HG02759 (cell line): ENCODE data around the gene BORCS5.
A peak's percentile ranks its signal among the peaks of the same experiment; 100 is the strongest.
"Not testable (repeated sequence)": the region's sequence is repeated elsewhere in the genome, so short reads cannot be mapped to it uniquely, and the experiment has no call there.

Experiments used
- ATAC-seq: cut with Tn5 transposase; IDR thresholded peaks from one replicate; pipeline ENCODE4 v1.9.1; 2021; ENCODE audit warnings: mild to moderate bottlenecking, moderate library complexity; ENCODE audit not compliant: unreplicated experiment

Gene BORCS5

GRCh38 chr12:12481631-12482030 is 124.8 kb downstream of the BORCS5 start:
- ATAC-seq: no peak

- ATAC-seq: no peak
Observed at GRCh38 chr12:12482150-12482761, 125.4 kb downstream of the BORCS5 start.

DNA sequence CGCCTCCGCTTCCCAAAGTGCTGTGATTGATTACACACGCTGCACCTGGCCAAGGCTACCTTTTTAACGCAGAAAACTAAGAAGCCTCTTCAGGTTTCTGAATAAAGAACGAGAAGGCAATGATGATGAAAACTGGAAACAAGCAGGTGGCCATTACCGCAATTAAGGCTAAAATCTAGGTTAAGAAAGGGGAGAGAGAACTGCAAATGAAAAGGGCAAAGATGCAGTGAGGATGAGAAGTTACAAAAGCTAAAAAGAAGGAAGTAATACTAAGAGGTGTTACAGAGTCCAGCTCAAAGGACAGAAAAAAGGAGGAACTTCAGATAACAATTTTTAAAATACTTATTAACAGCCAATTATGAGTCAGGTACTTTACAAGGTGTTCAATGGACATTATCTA is 126.1 kb downstream of the BORCS5 start:
- no peak for ATAC-seq

GRCh38 chr12:12483438-12483837 is 126.6 kb downstream of the BORCS5 start:
- ATAC-seq: no peak

GRCh38 chr12:12486661-12487240 is 129.9 kb downstream of the BORCS5 start:
- peak; percentile 89 for ATAC-seq

DNA sequence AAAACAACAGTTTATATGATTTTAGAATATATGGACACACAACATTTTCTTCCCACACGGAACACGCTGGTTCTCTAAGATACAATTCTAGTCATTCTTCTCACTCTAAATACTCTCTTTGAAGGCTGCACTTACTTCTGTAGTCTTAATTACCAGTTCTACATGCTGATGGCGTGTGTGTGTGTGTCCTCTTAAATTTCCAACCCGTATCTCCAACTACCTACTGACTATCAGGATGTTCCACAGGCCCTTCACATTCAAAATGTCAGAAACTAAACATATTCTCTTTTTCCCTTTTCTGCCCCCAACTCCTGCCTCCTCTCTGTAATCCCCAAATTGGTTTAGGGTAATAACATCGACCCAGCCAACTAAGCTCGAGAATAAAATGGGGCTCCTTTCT is 130.6 kb downstream of the BORCS5 start:
- ATAC-seq: no peak

DNA sequence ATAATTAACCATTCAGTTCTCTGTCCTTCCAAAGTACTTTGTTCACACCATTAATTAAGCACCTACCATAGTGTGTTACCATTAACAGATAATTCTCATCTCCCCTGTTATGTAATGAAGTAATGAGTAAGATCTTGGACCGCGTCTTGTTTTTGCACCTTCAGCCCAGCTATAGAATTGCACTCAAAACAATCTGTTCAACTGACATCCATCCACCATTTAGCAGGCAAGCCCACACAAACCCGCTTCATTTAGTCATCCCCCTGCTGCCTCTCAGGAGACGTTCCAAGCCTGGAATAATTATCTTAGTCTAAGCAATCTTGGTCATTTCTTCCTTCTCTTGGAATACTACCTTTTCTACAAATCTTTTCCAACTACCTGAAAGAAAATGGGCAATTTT is 131.4 kb downstream of the BORCS5 start:
- ATAC-seq: no peak

- no peak for ATAC-seq
Observed at GRCh38 chr12:12488823-12489550, 132.1 kb downstream of the BORCS5 start.

- no peak for ATAC-seq
Observed at GRCh38 chr12:12491606-12492005, 134.7 kb downstream of the BORCS5 start.

- no peak for ATAC-seq
Observed at GRCh38 chr12:12492547-12492946, 135.7 kb downstream of the BORCS5 start.

GRCh38 chr12:12495536-12495935 is 138.7 kb downstream of the BORCS5 start:
- no peak for ATAC-seq

DNA sequence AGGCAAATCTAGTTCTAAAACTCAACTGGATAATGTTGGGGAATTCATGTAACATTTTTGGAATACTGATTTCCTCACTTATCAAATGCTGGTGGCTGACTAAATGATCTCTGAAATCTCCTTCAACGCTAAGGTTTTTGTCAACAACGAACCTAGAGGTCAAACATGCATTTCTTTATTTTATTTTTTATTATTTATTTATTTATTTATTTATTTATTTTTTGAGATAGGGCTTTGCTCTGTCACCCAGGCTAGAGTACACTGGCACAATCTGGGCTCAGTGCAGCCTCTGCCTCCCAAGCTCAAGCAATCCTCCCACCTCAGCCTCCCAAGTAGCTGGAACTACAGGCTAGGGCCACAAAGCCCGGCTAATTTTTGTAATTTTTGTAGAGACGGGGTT is 141.3 kb downstream of the BORCS5 start:
- no peak for ATAC-seq

DNA sequence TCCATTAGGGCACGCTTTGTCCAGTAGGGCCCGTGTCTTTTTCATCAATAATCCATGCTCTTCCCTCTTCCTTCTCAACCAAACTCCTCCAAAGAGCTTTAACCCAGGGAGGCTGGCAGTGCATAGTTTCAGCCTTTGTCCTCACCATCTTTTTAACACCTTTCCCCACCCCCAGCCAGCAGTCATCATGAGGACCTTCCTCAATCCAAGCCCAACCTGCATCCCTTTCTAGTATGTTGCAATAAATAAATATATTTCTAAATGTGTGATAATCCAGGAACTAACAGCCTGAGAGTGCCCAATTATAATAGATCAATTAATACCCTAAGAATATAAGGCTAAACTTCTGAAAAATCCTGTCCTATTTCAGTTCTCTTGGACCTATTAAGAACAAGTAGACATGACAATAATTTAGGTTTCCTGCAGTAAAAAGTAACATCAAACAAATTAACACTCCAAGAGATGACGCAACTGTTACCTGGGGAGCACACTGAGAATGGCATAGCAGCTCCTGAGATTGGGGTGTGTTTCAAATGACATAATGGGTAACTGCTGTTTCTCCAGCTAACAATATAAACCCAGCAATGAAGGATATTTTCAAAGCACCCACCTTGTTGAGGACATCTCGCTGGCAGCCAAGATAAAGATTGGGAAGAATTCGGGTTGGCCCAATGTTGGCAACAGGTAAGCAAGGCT is 143.2 kb downstream of the BORCS5 start:
- ATAC-seq: no peak

DNA sequence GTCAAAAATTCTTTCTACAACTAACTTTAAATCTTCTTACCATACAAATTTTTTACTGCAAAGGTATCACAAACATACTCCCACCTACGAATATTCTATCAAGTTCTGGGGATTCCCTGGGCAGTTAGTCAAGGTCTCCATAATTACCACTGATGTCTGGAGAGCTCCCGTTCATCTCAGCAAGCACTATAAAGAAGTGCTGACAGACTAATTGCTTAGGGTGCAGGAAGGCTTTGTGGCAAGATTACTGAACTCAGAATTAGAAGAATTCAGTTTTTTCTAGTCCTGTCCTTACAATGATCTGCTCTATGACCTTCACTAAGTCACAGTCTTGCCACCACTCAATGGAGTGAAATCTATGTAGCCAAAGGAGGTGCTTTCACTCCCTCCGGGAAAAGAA is 144.2 kb downstream of the BORCS5 start:
- ATAC-seq: no peak

DNA sequence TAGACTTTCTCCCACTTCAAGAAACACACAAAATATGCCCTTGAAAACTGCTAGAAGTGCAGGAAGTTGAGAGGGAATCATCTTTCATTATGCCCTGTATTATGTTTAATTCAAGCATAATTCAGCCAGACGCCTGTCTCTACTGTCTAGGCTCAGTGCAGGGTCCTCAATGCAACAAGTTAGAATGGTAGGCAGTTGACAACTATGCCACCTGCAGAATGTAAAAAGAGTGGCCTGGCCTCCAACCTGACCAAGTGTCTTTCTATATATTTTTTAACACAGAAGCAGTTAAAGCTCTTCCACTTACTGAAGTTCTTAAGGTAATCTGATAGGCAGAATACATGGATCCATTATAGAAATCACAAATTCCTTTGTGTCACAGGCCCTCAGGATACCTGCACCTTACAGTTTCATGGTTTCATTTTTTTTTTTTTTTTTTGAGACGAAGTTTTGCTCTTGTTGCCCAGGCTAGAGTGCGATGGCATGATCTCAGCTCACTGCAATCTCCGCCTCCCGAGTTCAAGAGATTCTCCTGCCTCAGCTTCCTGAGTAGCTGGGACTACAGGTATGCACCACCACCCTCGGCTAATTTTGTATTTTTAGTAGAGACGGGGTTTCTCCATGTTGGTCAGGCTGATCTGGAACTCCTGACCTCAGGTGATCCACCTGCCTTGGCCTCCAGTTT is 145.4 kb downstream of the BORCS5 start:
- not testable (repeated sequence) for ATAC-seq

DNA sequence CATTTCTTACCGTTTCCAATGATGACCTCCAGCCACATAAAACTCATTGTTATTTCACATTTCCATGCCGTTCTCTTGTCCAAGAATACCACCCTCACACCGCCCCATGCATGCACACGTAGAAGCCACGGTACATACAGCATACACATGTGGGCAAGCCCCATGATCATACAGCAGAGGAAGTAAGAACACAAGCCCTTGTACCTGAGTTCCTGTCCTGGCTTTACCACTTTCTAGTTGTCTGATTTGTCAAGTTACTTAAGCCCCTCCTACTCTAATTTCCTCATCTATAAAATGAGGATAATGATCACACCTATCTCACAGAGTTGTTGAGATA is 145.9 kb downstream of the BORCS5 start:
- no peak for ATAC-seq

DNA sequence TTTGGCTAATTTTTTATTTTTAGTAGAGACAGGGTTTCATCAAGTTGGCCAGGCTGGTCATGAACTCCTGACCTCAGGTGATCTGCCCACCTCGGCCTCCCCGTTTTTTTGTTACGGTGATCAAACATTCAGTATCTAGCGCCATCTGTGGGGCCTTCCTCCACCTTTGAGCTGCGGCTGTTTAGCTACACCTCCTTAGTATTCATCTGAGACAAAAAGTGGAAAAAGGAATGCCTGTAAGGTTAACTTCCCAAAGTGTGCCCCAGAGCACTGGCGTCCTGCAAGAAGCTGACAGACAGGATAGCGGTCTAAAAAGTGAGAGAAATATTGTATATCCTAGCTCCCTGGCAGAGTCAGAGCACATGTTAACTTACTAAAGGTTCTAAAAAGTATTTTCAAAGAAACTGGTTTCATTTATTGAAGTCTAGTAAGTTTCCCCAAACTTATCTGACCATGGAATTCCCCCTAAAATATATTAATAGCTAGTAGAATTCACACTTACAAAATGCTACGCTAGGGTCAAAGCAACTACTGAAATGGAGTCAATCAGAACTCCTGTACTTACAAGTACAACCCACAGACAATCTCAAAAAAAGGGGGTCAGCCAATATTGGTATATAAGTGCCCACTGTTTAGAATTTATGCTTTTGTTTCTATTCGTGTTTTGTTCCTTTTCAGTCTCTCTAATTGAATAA is 146.7 kb downstream of the BORCS5 start:
- no peak for ATAC-seq

DNA sequence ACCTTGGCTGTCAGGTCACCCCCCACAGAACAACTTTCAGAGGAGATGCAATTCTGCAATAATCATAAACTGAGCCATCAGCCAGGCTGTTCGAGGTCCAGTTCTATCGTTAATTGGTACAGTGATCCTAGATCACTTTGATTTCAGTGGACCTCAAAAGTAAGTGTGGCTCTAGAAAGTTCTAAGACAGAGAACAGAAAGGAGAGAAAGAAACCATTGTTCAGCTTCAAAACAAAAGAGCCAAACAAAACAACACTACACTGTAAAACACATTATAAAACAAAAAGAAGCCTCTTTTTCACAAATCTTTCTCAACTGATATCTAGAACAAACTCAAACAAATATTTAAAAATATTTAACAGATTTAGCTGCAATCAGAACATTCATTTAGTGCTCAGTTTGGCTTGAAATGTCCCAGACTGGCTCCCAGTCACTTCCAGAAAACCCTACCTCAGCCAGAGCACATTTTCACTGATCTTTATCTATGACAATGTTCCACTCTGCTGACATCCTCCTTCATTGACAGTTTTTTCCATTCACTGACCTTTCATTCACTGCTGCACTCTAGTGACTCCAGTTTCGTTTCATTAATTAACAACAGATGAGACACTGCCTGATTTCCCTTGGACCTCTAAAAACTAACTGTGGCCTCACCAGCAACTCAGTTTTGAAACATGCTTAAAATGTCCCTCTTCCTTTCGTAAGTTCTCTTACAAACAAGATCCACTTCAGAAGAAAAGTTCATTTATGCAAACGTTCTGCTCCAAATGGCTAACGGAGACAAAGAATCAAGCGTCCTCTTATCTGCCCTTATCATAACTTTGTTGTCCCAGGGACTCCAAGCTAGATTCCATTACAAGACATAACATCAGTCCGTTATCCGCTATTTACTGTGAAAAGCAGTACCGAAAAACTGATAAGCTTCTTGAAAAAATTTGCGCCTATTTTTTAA is 148.9 kb downstream of the BORCS5 start:
- ATAC-seq: peak; percentile 89

DNA sequence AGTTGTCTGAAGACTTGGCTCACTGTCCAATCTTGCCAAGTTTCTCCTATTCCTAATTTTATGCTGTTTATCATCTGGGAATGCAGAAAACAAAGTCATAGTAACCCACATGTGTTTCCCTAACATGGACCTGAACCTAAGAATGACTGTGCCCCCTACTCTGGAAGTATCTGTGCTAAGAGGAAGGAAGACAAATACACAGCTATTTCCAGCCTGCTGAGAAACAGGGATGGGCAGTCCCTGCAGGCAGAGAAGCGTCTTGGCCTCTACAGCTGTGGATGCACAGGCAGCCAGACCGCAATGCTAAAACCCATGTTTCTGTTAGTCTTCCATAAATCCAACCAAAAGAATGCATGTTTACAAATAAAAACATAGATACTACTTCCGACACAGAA is 149.6 kb downstream of the BORCS5 start:
- ATAC-seq: no peak

- no peak for ATAC-seq
Observed at GRCh38 chr12:12507121-12507520, 150.2 kb downstream of the BORCS5 start.
